ENCODE measurements around the gene SPTLC1. TPM values are rescaled to one million over a fixed set of nuclear protein-coding genes. Genes with fewer than 3 reads are reported as not detected.
"Not testable (repeated sequence)": the region's sequence is repeated elsewhere in the genome, so short reads cannot be mapped to it uniquely, and the experiment has no call there.

Gene SPTLC1
- total RNA-seq, 1 donor = 124 TPM

DNA sequence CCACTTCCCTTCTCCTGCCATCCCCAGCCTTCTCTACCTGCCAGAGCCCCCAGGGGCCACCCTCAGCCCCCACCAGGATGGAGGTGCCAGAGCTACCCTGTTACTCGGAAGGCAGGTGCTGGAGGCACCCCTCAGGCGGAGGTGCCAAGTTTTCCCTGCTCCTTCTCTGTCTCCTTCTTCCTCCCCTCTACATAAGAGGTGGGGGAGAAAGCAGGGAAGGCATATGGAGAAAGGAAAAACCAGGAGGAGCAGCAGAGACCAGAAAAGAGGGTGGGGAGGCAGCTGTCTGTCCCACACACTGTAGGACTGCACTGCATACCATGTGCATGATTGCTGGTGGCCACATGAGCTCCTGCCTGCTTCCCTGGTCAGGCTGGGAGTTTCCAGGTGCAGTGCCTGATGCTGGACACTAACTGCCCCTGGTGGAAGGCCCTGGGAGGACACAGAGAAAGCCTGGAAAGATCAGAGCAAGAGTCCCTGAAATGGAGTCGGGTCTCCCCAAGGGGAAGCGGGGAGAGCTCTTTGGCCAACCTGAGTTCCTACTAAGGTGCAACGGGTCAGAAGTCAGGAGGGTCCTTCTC lies 23.8 kb upstream of the SPTLC1 start:
- H3K4me1 ChIP-seq (ENCODE audit: insufficient read depth, low read length) = peaks cover 27% of the 10 kb centered on the region
- not testable (repeated sequence) for H3K4me2 ChIP-seq (ENCODE audit: insufficient read depth, low read length); H2AFZ ChIP-seq (ENCODE audit: low read length); H3K79me2 ChIP-seq (ENCODE audit: insufficient read depth, low read length); H4K20me1 ChIP-seq (ENCODE audit: insufficient read depth, low read length); H3K27ac ChIP-seq (ENCODE audit: low read depth, low read length); H3K4me3 ChIP-seq (ENCODE audit: insufficient read depth, low read length); H3K36me3 ChIP-seq (ENCODE audit: insufficient read depth, low read length); H3K27me3 ChIP-seq (ENCODE audit: insufficient read depth, low read length); H3K9me3 ChIP-seq (ENCODE audit: low read depth, low read length)
- TF ChIP-seq, protein P1, sequence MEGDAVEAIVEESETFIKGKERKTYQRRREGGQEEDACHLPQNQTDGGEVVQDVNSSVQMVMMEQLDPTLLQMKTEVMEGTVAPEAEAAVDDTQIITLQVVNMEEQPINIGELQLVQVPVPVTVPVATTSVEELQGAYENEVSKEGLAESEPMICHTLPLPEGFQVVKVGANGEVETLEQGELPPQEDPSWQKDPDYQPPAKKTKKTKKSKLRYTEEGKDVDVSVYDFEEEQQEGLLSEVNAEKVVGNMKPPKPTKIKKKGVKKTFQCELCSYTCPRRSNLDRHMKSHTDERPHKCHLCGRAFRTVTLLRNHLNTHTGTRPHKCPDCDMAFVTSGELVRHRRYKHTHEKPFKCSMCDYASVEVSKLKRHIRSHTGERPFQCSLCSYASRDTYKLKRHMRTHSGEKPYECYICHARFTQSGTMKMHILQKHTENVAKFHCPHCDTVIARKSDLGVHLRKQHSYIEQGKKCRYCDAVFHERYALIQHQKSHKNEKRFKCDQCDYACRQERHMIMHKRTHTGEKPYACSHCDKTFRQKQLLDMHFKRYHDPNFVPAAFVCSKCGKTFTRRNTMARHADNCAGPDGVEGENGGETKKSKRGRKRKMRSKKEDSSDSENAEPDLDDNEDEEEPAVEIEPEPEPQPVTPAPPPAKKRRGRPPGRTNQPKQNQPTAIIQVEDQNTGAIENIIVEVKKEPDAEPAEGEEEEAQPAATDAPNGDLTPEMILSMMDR (IDR thresholded peaks at IDR 0.05; ENCODE audit: extremely low read depth, low read depth, low read length) = peak; percentile 45
- peak; percentile 88 for DNase-seq (ENCODE audit: insufficient read length, low spot score, missing footprints)

DNA sequence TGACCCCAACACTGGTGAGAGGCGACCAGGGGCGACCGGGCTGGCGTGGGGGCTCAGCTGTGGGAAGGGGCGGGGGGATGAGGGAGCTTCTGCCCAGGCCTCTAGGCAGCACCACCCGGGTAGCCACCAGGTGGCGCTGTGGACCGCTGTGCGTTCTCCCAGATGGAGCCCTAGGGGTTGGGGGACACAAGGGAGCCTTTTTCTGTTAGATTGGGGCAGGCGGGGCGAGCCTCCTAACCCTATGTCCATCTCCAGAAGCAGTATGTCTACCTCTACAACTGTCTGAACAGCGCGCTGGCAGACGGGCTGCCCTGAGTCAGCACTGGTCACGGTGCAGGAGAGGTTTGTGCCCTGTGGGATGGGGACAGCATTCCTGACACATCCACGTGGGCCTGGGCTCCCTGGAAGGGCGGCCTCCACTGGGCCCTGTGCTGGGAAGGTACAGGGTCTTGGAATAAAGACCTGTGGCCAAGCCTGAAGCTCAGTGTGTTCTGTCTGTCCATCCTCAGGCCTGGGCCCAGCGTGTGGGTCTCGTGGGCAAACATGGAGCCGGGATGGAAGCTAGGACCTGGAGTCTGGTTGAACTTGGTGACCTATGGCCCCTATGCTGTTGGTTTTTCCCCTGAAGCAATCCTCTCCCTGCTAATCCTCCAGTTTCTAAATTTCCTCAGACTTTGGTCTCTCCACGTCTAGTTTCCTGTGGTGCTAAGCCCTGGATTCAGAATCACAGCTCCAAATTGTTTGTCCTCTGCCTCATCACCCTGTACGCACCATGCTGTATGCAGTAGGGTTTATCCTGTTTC lies 23.1 kb upstream of the SPTLC1 start:
- H2AFZ ChIP-seq (ENCODE audit: low read length) = peak overlapping the region; percentile 29
- H3K9me3 ChIP-seq (ENCODE audit: low read depth, low read length) = no peaks in the 10 kb centered on the region
- TF ChIP-seq, protein P1 (IDR thresholded peaks at IDR 0.05; ENCODE audit: extremely low read depth, low read depth, low read length) = peak; percentile 74
- H3K27ac ChIP-seq (ENCODE audit: low read depth, low read length) = no peak overlapping the region
- H3K4me3 ChIP-seq (ENCODE audit: insufficient read depth, low read length) = no peak overlapping the region
- peak; percentile 86 for DNase-seq (ENCODE audit: insufficient read length, low spot score, missing footprints)
- peaks cover 2% of the 10 kb centered on the region for H3K79me2 ChIP-seq (ENCODE audit: insufficient read depth, low read length)
- no peaks in the 10 kb centered on the region for H4K20me1 ChIP-seq (ENCODE audit: insufficient read depth, low read length)
- H3K36me3 ChIP-seq (ENCODE audit: insufficient read depth, low read length) = no peaks in the 10 kb centered on the region
- no peak overlapping the region for H3K4me2 ChIP-seq (ENCODE audit: insufficient read depth, low read length)
- H3K4me1 ChIP-seq (ENCODE audit: insufficient read depth, low read length) = peaks cover 33% of the 10 kb centered on the region
- H3K27me3 ChIP-seq (ENCODE audit: insufficient read depth, low read length) = no peaks in the 10 kb centered on the region

DNA sequence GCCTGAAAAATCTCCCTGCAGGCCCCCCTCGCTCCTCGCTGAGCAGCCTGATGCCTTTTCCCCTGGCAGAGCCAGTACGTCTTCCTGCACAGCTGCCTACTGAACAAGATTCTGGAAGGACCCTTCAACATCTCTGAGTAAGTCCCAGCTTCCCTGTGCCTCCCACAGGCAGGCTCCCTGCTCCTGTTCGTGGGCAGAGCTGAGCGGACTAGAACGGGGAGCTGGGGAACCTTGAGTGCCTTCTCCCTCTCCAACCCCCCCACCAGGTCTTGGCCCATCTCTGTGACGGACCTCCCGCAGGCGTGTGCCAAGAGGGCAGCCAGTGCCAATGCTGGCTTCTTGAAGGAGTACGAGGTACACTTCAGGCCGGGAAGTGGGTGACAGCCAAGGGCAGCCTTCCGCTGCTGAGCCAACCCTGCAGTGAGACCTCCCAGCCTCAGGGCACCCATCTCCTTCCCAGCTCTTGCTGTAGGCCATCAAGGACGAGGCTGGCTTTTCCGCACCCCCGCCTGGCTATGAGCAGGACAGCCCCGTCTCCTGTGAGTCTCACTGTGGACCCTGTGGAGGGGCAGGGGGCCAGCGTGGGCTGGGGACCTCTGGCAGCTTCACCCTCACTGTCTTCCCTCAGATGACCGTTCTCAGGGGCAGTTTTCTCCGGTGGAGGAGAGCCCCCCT lies 21.1 kb upstream of the SPTLC1 start:
- H3K27ac ChIP-seq (ENCODE audit: low read depth, low read length) = no peak overlapping the region
- no peaks in the 10 kb centered on the region for H3K79me2 ChIP-seq (ENCODE audit: insufficient read depth, low read length)
- no peak overlapping the region for H3K4me2 ChIP-seq (ENCODE audit: insufficient read depth, low read length)
- TF ChIP-seq, protein P1 (IDR thresholded peaks at IDR 0.05; ENCODE audit: extremely low read depth, low read depth, low read length) = no peak
- H3K27me3 ChIP-seq (ENCODE audit: insufficient read depth, low read length) = no peaks in the 10 kb centered on the region
- H3K36me3 ChIP-seq (ENCODE audit: insufficient read depth, low read length) = no peaks in the 10 kb centered on the region
- no peaks in the 10 kb centered on the region for H3K9me3 ChIP-seq (ENCODE audit: low read depth, low read length)
- peaks cover 30% of the 10 kb centered on the region for H3K4me1 ChIP-seq (ENCODE audit: insufficient read depth, low read length)
- H2AFZ ChIP-seq (ENCODE audit: low read length) = no peak overlapping the region
- H4K20me1 ChIP-seq (ENCODE audit: insufficient read depth, low read length) = no peaks in the 10 kb centered on the region
- H3K4me3 ChIP-seq (ENCODE audit: insufficient read depth, low read length) = no peak overlapping the region
- DNase-seq (ENCODE audit: insufficient read length, low spot score, missing footprints) = no peak

DNA sequence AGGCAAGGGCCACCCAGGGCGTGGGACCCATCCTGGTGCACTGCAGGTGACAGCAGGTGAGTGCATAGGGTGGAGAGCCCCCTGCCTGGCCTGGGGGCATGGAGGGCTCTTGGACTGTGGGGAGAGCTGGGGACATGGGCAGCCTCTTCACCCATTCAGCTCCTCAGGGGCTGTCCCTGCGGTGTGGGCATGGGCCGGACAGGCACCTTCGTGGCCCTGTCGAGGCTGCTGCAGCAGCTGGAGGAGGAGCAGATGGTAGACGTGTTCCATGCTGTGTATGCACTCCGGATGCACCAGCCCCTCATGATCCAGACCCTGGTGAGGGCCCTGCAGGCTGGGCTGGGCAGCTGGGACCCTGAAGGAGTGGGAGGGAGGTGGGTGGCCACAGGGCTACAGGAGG lies 20.4 kb upstream of the SPTLC1 start:
- H3K4me3 ChIP-seq (ENCODE audit: insufficient read depth, low read length) = no peak overlapping the region
- no peak overlapping the region for H2AFZ ChIP-seq (ENCODE audit: low read length)
- H3K27ac ChIP-seq (ENCODE audit: low read depth, low read length) = no peak overlapping the region
- H4K20me1 ChIP-seq (ENCODE audit: insufficient read depth, low read length) = no peaks in the 10 kb centered on the region
- no peak for DNase-seq (ENCODE audit: insufficient read length, low spot score, missing footprints)
- H3K27me3 ChIP-seq (ENCODE audit: insufficient read depth, low read length) = no peaks in the 10 kb centered on the region
- no peaks in the 10 kb centered on the region for H3K79me2 ChIP-seq (ENCODE audit: insufficient read depth, low read length)
- peaks cover 26% of the 10 kb centered on the region for H3K4me1 ChIP-seq (ENCODE audit: insufficient read depth, low read length)
- TF ChIP-seq, protein P1 (IDR thresholded peaks at IDR 0.05; ENCODE audit: extremely low read depth, low read depth, low read length) = no peak
- no peaks in the 10 kb centered on the region for H3K9me3 ChIP-seq (ENCODE audit: low read depth, low read length)
- H3K36me3 ChIP-seq (ENCODE audit: insufficient read depth, low read length) = no peaks in the 10 kb centered on the region
- no peak overlapping the region for H3K4me2 ChIP-seq (ENCODE audit: insufficient read depth, low read length)

All from osteoblast (primary cell).